Stimulated activated CD4-positive, alpha-beta T cell treated with anti-CD3 and anti-CD28 coated beads, Interleukin-15, amount 100 ng/mL, for 1 hour (primary cell): ENCODE data around the gene DLX6.

Source experiments
- DNase-seq, 2 donors: peaks; one replicate each; pipeline ENCODE4 v3.0.0-alpha.2; 2020; ENCODE audit warnings: low read depth in 1 of 2, low spot score in 1 of 2

Gene DLX6

DNA sequence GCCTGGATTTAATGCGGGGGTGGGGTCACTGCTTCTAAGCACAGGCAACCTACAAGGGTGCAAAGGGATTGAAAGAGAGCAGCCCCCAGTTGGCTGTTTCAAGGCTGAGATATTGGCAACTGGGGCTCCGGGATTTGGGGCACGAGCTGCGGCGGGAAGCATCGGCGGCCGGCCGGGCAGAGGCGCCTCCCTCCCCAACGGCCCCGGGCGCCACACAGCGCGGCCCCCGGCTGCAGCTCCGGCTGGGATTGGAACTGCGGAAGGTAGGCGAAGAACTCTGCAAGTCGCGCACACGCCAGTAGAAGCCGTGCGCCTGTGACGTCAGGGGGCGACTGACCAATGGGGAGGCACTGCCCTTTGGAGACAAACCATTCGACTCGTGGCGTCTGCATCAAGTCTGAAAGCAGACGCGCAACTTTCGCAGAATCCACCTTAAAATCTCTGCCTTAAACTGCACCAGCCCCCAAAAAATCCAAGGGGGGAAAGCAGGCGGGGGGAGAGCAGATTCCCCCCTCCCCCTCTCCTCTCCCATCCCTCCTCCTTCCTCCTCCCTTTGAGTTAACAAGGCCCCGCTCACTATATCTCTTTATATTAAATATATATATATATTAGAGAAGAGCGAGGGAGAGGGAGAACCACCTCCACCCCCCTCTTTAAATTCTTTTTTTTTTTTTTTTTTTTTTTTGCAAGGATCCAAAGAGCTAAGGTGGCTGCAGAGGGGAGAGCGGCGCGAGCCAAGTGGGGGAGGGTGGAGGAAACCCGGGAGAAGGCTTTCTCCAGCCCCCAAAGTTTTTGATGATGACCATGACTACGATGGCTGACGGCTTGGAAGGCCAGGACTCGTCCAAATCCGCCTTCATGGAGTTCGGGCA lies at the start of gene DLX6:
Gene DLX6 (plus strand): TSS at position 371 of the 872 bp plus-strand sequence. CDS start 425 bp downstream, at position 796.
- no peak for DNase-seq

DNA sequence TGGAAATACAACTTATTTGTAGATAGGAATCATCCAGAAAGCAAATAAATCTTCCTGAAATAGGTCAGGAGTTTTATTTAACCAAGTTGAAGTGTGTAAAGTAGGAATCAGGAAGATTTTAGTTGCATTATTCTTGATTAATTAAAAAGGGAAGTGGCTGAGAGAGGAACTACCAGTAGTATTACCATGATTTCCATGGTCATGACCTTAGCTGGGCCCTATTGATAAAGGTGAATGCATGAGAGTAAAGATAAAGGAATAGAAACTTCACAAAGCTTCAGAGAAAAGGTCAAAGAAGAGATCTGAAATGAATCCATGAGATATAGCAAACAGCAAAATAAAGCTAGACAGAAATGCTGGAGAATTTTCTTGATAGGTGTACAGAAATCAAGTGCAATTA lies 46.2 kb upstream of the DLX6 start:
- no peak for DNase-seq

DNA sequence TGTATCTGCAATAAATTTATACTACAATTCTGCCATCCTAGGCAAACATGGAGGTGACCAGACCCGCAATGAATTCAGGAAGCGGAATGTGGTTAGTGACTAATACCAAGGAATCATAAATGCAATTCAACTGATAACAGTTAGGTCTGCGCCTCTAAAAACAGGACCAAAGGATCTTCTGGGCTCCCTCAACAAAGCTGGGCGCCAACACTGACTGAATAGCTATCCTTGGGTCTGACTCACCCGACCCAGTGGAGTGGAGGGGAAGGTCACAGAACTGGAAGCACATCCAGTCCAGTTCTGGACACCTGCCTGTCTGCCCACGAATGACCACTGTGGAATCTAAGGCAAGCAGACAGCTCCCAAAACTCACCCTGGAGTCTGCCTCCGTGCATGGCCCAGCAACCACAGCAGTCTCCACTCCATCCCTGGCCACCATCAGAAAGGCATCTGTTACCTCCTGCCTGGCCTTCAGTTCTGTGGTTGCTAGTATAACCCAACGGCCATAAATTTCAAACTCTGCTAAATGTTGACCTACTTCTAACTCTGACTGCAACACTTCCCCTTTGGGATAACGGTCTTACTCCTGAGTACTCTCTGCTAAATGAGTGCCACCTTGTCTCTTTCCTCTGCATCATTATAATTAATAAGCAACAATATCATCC lies 43.0 kb upstream of the DLX6 start:
- DNase-seq: no peak

DNA sequence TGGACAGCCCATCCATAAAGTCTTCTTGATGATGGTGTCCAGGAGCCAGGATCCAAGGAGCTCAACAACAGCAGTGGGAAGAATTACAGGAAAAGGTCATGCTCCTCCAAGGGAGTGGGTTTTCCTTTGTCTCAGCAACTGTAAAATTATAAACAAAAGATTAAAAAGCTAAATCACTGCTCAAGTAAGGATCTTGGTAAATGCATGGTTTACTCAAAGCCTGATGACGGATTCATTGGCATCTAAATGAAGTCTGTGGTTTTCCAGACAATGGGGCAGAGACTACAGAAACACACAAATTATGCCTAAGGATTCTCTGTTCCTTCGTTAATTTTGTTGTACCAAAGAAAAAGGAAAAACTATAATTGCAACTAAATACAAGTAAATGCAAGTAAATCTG lies 36.4 kb upstream of the DLX6 start:
- DNase-seq: no peak

DNA sequence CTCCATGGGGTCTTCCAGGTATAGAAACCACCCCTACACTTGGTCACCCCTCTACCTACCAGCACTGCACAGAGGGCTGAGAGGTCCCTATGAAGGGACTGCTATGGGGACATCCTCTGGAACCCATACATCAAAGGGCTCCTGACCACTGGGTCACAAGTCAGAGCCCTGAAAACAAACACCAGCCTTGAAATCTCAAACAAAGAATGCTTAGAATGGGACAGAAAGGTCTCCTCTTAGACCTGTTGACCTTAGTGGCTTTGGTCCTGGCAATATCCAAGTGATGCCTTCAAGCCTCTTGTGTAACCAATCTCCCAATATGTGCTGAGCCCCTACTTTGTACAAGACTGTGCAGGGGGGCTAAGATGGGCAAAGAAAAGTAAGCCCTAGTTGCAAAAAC lies 34.6 kb upstream of the DLX6 start:
- no peak for DNase-seq

DNA sequence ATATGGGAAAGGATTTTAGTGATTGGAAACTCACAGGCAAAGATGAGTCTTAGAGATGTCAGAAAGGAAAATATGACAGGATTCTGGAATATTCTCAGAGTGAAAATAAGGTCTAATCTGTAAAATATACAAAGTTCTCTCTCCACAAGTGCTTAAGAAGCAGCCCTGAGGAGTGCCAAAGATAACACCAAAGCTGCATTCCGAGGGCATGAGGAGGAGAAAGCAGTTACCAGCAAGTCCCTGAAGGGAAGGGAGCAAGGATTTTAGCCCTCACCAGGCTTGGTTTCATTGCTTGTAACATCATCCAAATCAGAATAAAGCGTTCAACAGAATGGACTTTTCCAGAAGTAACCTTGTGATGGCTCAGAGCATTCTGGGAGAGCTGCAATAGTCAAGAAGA lies 31.4 kb upstream of the DLX6 start:
- no peak for DNase-seq

DNA sequence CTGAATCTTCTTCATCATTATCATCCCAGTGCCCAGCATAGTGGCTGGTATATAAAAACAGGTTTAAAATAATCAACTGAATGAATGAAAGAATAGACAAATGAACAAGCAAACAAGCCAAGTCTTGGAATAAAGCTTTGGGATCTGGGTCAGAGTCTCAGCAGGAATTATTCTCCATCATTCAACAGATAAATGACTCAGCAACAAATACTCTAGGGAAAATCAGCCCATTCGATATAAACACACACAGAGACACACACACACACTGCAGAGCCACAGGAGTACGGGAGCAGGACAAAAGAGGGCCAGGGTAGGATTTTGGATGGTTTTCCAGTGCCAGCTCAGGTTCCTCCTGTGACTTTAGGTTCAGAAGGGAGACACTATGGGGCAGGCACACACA lies 29.2 kb upstream of the DLX6 start:
- DNase-seq: no peak

DNA sequence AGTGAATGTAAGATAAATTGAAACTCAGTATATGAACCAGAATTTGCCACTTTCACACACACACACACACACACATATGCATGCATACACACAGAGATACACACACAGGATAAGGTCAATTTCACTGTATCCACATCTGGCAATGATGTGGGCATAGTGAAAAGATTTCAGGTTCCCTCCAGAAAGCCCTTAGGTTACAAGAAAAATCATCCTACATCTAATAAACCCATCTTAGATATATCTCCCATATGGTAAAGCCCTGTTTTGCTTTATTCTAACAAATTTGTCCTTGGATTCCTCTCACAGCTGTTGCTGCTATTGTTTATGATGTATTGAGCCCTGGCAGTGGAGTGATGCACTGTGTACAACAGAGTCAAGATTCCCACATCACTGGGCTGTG lies 27.9 kb upstream of the DLX6 start:
- no peak for DNase-seq

DNA sequence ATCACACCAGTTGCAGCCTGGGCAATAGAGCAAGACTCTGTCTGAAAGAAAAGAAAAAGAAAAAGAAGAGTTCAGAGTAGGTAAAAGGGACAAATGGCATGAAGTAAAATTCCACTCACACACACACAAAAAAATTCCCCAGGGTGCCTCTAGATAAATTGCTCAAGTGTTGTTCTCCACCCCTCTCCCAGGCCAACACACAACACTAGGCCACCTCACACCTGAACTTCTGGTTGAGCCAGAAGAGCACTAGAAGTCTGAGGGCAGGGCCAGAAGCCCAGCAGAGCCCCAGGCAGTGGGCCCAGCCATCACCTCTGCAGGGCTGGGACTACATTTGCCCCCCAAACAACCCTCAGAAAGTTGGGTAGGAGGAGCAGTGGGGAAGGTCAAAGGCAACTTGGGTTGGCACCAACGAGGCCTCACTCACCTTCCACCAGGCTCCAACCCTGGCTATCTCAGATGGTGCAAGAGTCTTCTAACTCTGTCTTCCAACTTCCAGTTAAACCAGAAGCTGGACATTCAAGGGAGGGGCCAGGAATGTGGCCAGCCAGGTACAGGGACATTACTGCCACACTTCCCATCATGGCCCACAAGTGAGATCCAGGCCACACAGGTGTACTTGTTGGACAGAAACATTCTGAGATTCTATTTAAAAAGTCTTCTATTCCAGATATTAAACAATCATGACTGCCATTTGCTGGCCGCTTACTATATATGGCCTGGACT lies 25.6 kb upstream of the DLX6 start:
- DNase-seq: no peak

DNA sequence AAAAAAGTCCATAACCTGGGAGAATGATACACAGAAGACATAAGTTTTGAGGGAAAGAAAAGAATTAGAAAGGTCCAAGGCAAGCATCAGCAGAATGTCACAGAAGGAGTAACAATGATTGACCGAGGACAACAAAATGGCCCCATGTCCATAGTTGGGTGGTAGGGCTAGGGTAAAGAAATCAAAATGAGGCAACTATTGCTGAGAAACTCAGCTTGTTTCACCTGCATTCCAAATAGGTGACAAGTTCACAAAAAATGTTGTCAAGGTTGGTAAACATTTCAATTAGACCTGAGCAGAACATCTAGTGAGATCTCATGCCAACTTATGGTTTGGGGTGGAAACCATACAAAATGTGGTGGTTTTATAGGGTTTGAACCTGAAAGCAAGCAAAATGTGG lies 22.8 kb upstream of the DLX6 start:
- DNase-seq: no peak

DNA sequence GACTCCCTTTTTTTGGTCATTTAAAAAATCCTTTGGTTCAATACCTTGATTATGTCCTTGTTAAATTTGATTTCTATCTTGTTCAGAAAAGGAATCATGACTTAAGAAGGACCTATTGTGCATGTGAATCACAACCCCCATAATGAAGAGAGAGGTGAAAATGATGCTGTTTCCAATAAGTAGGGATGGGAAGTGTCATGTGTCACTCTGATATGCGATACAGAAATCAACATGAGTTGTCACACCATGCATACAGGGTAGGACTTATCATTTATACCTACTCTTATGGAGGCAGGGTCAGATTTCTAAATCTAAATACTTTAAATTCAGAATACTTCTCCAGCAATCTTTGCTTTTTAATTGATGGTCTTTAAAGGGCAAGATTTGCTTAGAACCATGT lies 19.4 kb upstream of the DLX6 start:
- DNase-seq: no peak

DNA sequence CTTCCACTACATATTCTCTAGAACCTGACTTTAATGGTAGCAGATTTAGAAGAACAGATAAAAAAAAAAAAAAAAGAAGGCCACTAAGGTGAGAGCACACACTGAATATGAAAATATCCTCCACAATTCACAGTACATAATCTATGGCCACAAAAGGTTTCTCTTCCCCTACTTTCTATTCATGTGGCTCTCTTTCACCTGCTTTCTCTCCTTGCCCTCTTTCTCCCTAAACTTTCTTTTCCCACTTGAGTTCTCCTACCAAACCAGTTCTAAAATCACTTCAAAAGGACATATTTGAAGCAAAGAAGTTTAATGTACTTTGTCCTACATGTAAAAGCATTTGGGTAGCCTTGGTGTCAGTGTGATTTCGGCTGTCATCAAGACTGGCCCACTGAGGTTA lies 18.5 kb upstream of the DLX6 start:
- no peak for DNase-seq

DNA sequence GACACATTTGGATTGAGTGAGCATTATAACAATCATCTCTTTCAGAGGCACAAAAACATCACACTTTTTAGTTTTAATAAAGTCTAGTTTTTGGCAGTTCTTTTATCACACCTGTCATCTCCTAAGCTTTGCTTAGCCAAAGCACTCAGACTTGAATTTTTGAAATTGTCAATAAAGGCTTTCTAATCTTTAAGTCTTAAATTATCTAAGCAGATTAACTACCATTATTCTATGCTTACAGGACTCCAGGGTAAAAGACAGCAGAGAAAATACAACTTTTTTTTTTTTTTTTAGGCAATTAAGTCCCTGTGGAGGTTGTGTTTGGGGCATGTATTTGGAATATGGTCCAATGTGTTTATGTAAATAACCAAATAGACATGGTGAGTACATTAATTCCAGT lies 17.6 kb upstream of the DLX6 start:
- no peak for DNase-seq

DNA sequence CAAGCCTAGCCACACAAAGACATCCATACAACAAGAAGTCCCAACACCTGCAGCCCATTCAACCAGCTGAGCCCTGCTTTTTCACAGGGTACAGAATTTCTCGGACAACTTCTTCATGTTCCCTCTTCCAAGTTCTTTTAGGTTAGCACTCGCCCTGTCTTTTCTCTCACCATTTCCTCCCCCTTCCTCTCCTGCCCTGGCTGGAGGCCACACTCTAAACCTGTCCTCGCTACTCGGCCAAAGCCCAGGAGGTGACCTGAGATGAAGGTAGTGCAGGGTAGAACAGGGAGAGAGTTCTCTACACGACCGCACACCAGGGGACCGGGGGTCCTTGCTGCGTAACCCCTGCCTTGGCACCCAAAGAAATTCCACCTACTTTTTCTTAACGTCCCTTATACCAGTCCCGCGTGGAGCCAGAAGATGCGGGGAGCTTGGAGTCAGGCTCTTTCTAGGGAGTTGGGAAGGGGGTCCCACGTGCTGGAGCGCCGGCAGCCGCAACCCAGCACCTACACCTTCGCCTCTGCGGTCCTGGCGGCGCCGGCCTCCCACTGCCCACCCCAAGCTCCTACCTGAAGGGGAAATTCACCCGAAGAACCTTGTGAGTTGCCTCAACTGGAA lies 16.0 kb upstream of the DLX6 start:
- no peak for DNase-seq

DNA sequence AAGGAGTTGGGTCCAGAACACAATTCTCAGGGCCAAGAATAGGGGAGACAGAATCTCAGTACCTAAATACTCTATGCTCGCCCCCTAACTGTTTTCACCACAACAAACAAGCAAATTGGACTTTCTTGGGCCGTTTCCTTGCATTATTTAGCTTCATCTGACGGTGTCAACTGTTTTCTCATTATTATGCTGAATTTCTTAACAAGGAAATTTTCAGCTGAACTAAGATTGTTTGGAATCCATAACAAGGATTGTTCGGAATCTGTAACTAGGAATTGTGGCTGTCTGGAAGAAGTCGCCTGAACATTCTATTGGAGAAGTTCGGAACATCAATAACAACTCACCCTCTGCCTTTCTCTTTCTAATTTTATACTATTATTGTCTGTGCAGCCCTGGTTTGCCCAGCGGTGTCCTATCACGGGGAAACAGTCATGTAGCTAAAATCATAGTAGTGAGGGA lies 15.5 kb upstream of the DLX6 start:
- DNase-seq: no peak

DNA sequence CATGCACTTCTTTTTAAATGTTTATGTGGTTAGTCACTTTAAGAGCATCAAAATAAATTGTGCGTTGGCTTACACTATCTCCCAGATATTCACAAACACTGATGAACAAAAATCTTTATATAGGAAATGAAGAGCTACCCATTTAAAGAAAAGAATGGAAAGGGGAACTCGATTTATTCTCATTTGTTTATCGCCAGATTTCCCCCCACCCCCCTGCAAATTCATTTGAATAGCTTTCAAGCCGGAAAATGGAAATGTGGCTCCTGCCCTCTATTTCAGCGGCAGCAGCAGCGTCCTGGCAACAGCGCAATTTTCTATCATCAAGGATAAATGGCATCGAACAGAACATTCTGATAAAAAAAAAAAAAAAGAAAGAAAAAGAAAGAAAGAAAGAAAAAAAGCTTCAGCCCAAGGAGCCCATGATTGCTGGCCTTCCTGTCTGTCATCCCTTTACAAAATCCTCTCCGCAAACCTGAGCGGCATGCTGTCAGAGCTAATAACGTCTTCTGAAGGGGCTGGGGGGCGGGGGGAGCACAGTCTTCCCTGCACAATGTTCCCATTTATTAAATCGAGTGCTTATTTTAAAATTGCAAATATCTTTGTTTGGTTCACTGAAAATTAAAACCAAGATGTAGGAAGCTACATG lies 13.7 kb upstream of the DLX6 start:
- DNase-seq: no peak

DNA sequence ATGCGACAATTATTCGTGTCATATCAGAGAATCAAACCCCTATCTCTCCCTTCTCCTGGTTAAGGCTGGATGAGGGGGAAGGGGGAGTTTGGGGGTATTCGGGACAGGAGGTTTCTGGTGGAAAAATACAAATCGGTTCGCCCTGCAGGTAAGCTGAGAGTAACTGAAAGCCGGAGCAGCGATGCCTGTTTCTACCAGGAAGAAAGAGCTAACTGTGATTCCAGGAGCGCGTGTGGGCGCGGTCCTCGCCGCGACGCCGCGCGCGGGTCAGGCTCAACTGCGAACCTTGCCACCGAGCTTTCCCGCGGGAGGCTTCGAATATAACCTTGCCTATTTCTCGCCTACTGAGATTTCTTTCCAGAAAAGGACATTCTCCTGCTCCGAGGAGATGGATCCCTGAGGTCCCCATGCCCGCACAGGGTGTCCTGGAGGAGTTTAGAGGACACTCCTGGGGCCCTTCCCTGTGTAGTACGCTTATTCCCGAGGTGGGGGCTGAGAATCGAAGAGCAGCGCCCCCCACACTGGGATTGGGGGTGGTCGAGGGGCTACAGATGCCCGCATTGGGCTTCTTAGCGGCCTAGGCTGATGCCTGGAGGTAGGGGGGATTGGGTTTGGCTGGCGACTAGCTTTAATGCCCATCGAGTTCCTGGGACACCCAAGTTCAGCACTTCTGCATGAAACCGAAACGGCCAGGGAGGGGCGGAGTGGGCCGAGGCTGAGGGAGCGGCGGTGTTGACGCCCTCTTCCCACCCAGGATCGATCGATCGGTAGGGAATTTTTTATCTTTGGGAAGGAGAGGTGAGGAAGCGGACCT lies 13.0 kb upstream of the DLX6 start:
- no peak for DNase-seq

DNA sequence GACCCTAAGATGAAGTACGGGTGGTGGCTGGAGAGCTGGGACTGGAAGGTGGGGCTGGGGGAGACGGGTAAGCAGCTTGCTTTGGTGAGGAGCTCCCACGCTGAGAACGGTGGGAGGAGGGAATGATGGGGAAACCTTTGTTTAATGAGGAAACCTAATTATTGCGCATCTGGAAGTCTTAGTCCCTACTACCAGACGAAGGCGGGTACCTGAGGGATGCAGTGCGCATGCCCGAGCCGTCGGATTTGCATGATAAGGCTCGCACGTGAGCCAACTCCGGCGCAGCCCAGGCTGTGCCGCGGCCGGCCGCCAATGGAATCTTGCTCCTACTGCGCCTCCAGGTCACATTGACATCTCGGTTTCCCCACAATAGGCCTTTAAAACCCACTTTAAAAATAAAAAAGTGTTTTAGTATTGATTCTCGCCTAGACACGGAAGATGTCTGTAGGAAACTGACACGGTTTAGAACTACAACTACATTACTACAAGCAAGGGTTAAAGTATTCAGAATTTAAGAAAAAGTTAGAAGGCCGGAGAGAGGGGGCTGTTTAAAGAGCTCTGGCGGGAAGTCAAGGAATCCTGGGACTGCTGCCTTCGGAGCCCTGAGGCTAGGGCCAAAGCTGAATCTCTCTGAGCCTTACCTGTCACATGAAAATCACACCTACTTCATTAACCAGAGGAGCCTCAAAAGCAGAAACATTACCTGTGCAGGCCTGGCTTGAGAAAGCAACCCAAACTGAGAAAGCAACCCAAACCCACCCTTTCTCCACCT lies 12.1 kb upstream of the DLX6 start:
- no peak for DNase-seq

DNA sequence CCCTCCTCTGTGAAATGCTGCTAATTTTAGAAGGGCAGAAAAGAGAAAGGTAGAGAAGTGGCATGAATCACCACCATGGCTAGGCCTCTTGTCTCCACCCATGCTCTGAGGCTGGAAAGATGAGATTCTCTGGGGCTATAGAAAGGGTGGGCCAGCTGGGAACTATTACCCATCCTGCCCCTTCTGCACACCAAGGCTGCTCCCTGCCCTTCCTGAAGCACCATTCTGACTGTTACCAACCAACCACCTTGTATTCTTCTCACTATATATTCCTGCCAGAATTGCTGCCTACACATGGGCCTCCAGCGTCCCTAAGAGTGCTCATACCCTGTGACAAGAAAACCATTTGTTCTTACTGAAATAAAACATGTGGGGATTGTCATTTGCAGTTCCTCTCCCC lies 11.4 kb upstream of the DLX6 start:
- DNase-seq: no peak
